Activated naive CD8-positive, alpha-beta T cell treated with anti-CD3 and anti-CD28 coated beads, Interleukin-2, amount 10 ng/mL, durations not matched to agents 7 days and 5 days (primary cell): Measurements from ENCODE around the gene SLIT1. TPM values are rescaled to one million over a fixed set of nuclear protein-coding genes. Genes with fewer than 3 reads are reported as not detected.

ENCODE experiments used
- ATAC-seq: fragments of 150-1000 bp; cut with Tn5 transposase; one replicate; pipeline ENCODE4 v1.10.0; 2021; ENCODE audit warnings: low read depth, moderate library complexity
- POLR2A ChIA-PET: fragments of 350-600 bp; sonication (Branson Sonifier 250); formaldehyde crosslinking; loops from one replicate; lab custom pipeline; 2021; ENCODE audit warnings: antibody characterized with exemption; lab: Charles Lee
- DNase-seq: peaks from one replicate; pipeline ENCODE4 v3.0.0; 2021
- H3K27ac Mint-ChIP-seq: one replicate; pipeline ENCODE4 v1.8.0; 2022; ENCODE audit warnings: mild to moderate bottlenecking, mixed read lengths
- H3K27me3 Mint-ChIP-seq: one replicate; pipeline ENCODE4 v1.8.0; 2022; ENCODE audit warnings: mild to moderate bottlenecking, moderate library complexity, mixed read lengths
- H3K36me3 Mint-ChIP-seq: one replicate; pipeline ENCODE4 v1.8.0; 2021; ENCODE audit warnings: mild to moderate bottlenecking, mixed read lengths
- H3K4me1 Mint-ChIP-seq: one replicate; pipeline ENCODE4 v1.8.0; 2021; ENCODE audit warnings: mixed read lengths
- H3K4me3 Mint-ChIP-seq: one replicate; pipeline ENCODE4 v1.8.0; 2022; ENCODE audit warnings: mild to moderate bottlenecking, moderate library complexity, mixed read lengths
- H3K9me3 Mint-ChIP-seq: one replicate; pipeline ENCODE4 v1.8.0; 2021; ENCODE audit warnings: mixed read lengths
- total RNA-seq, 2 experiments: library from RNA; stranded (reverse); gene quantifications; one replicate each; pipeline ENCODE4 v1.2.3, GENCODE V29; 2021

SLIT1 gene
- total RNA-seq, 2 experiments from 2014 or later: 0.37 to 0.44 TPM

- Mint-ChIP-seq H3K27me3 (peaks cover 3% of the 10 kb centered on the region), H3K36me3 (peaks cover 5% of the 10 kb centered on the region), H3K27ac (no peak overlapping the region), H3K9me3 (peaks cover 16% of the 10 kb centered on the region), H3K4me3 (no peak overlapping the region), H3K4me1 (no peaks in the 10 kb centered on the region)
- POLR2A ChIA-PET: no interaction called here
- DNase-seq (no peak), ATAC-seq (no peak)
Measured at GRCh38 chr10:97005349-97005748, 180.4 kb downstream of the SLIT1 start.

DNA sequence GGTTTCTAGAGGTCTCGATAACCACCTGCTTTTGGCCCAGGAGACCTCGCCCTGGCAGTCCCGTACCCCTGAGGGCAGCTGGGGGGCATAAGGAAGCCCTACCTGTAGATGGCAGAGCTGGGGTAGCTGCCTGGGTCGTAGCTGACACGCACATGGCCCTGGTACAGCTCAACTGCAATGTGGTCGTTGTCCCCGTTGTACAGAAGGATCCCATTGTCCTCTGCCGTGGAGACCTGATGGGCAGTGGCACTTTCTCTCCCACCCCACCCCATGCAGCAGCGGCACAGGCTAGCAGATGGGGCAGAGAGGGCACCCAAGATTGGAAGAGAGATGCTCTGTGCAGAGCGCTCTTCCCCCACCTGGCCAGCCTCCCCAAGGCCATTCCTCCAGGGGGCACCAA, 181.2 kb downstream of the SLIT1 start:
- no peak overlapping the region for H3K27ac Mint-ChIP-seq
- H3K4me1 Mint-ChIP-seq: no peaks in the 10 kb centered on the region
- no peak overlapping the region for H3K4me3 Mint-ChIP-seq
- peaks cover 3% of the 10 kb centered on the region for H3K27me3 Mint-ChIP-seq
- ATAC-seq: no peak
- POLR2A ChIA-PET: no interaction called here
- H3K9me3 Mint-ChIP-seq: peaks cover 16% of the 10 kb centered on the region
- peaks cover 5% of the 10 kb centered on the region for H3K36me3 Mint-ChIP-seq
- DNase-seq: no peak

DNA sequence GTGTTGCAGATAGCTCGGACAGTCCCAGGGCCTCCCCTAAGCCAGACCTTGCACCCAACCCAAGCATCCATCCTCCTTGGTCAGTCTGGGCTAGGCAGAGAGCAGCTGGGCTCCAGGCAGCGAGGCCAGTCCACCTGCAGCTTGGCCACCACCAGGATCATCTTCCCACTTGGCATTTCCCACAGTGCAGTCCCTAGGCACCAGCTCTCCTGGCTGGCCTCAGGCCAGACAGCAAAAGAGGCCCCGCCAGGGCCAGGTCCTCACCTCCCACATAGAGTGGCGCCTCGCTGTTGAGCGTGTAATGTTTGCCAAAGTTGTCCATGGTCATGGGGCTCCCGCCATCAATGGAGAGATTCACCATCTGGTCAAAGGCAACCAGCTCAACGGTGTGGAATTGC, 182.0 kb downstream of the SLIT1 start:
- Mint-ChIP-seq H3K4me1 (no peaks in the 10 kb centered on the region), H3K4me3 (no peak overlapping the region), H3K27me3 (no peaks in the 10 kb centered on the region), H3K9me3 (peaks cover 16% of the 10 kb centered on the region), H3K36me3 (peaks cover 5% of the 10 kb centered on the region), H3K27ac (no peak overlapping the region)
- POLR2A ChIA-PET: no interaction called here
- ATAC-seq (no peak), DNase-seq (no peak)

GRCh38 chr10:97003151-97003803, 182.5 kb downstream of the SLIT1 start:
- no peak for DNase-seq
- ATAC-seq: no peak
- H3K27me3 Mint-ChIP-seq: no peaks in the 10 kb centered on the region
- peaks cover 5% of the 10 kb centered on the region for H3K36me3 Mint-ChIP-seq
- no peak overlapping the region for H3K27ac Mint-ChIP-seq
- no peak overlapping the region for H3K4me3 Mint-ChIP-seq
- POLR2A ChIA-PET: interaction anchor here (0.6 to 0.9 kb wide), 2 partner anchors 9 to 14 kb away, joined by 3 read pairs; no protein-coding TSS in a partner anchor
- H3K4me1 Mint-ChIP-seq: no peaks in the 10 kb centered on the region
- peaks cover 16% of the 10 kb centered on the region for H3K9me3 Mint-ChIP-seq

- Mint-ChIP-seq H3K36me3 (peaks cover 4% of the 10 kb centered on the region), H3K9me3 (peaks cover 14% of the 10 kb centered on the region), H3K27me3 (no peaks in the 10 kb centered on the region), H3K4me1 (no peaks in the 10 kb centered on the region), H3K27ac (no peak overlapping the region), H3K4me3 (no peak overlapping the region)
- ATAC-seq (no peak), DNase-seq (no peak)
- POLR2A ChIA-PET: interaction anchor here (0.6 to 0.9 kb wide), 2 partner anchors 10 to 13 kb away, joined by 3 read pairs; no protein-coding TSS in a partner anchor
Measured at GRCh38 chr10:97002670-97003069, 183.1 kb downstream of the SLIT1 start.

- POLR2A ChIA-PET: no interaction called here
- Mint-ChIP-seq H3K4me3 (no peak overlapping the region), H3K27me3 (no peaks in the 10 kb centered on the region), H3K4me1 (no peaks in the 10 kb centered on the region), H3K27ac (no peak overlapping the region), H3K36me3 (no peaks in the 10 kb centered on the region), H3K9me3 (peaks cover 3% of the 10 kb centered on the region)
- DNase-seq (no peak), ATAC-seq (no peak)
Measured at GRCh38 chr10:97001183-97001991, 184.4 kb downstream of the SLIT1 start.

- no peaks in the 10 kb centered on the region for H3K27me3 Mint-ChIP-seq
- POLR2A ChIA-PET: no interaction called here
- H3K36me3 Mint-ChIP-seq: no peaks in the 10 kb centered on the region
- H3K4me1 Mint-ChIP-seq: no peaks in the 10 kb centered on the region
- H3K9me3 Mint-ChIP-seq: peaks cover 2% of the 10 kb centered on the region
- DNase-seq (no peak), ATAC-seq (no peak)
- no peak overlapping the region for H3K4me3 Mint-ChIP-seq
- no peak overlapping the region for H3K27ac Mint-ChIP-seq
Measured at GRCh38 chr10:97000487-97001182, 185.1 kb downstream of the SLIT1 start.

- DNase-seq: no peak
- H3K27me3 Mint-ChIP-seq: no peaks in the 10 kb centered on the region
Measured at GRCh38 chr10:96999987-97000386, 185.8 kb downstream of the SLIT1 start.

DNA sequence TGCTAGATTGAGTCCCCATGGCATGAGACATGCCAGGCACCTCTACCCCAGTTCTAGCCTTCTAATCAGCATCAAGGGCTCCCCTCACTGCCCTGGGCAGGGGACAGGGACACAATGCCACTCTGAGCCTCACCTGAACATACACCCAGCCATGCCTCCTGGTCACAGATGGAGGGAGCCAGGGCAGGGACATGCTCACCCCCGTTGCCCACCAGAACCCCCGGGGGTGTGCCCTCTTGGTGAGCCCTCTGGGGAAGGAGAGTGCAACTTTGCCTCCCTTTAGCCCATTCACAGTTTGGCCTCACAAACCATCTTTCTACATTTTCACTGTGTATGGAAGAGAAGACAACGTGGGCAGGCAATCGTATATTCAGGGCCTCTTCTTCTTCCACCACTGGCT, 186.4 kb downstream of the SLIT1 start:
- Mint-ChIP-seq H3K4me1 (no peaks in the 10 kb centered on the region), H3K27ac (no peak overlapping the region), H3K4me3 (no peak overlapping the region), H3K27me3 (no peaks in the 10 kb centered on the region), H3K36me3 (no peaks in the 10 kb centered on the region), H3K9me3 (no peaks in the 10 kb centered on the region)
- ATAC-seq: no peak
- POLR2A ChIA-PET: no interaction called here
- DNase-seq: no peak

More at GRCh38 chr10:96999987-97000386, 185.8 kb downstream of the SLIT1 start:
- H3K27ac Mint-ChIP-seq: no peak overlapping the region
- ATAC-seq: no peak
- no peaks in the 10 kb centered on the region for H3K36me3 Mint-ChIP-seq
- POLR2A ChIA-PET: no interaction called here
- no peaks in the 10 kb centered on the region for H3K9me3 Mint-ChIP-seq
- no peaks in the 10 kb centered on the region for H3K4me1 Mint-ChIP-seq
- no peak overlapping the region for H3K4me3 Mint-ChIP-seq

DNA sequence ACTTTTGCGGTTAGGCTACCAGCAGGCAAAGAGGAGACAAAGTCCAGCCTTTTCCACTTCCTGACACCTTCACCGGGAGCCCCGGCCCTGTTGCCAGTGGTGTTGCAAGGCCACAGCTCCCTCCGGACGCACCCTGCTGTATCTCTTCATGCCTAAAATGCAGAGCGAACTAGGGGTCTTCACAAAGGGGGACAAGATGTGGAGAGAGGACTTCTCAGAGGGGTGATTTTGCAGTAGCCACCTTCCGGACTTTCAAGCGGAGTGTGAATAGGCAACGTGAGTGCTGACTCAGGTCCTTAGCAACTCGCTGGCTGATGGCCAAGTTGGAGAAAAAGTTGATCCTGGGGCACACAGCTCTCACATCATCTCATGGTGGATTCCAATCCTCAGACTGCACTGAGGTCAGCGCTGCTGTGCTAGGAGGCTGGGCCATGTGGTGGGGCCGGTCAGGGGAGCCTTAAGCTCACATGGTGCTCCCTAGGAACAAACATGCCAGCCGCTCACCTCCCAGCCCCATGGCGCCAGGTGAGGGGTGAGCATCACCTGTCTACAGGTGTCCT, 187.3 kb downstream of the SLIT1 start:
- no peak overlapping the region for H3K4me3 Mint-ChIP-seq
- H3K27ac Mint-ChIP-seq: no peak overlapping the region
- ATAC-seq: no peak
- no peaks in the 10 kb centered on the region for H3K9me3 Mint-ChIP-seq
- H3K4me1 Mint-ChIP-seq: no peaks in the 10 kb centered on the region
- H3K27me3 Mint-ChIP-seq: no peaks in the 10 kb centered on the region
- DNase-seq: no peak
- POLR2A ChIA-PET: no interaction called here
- no peaks in the 10 kb centered on the region for H3K36me3 Mint-ChIP-seq

- Mint-ChIP-seq H3K9me3 (no peaks in the 10 kb centered on the region), H3K36me3 (no peaks in the 10 kb centered on the region), H3K27ac (no peak overlapping the region), H3K4me3 (no peak overlapping the region), H3K4me1 (peaks cover 1% of the 10 kb centered on the region), H3K27me3 (no peaks in the 10 kb centered on the region)
- no peak for ATAC-seq
- POLR2A ChIA-PET: no interaction called here
- DNase-seq: no peak
Measured at GRCh38 chr10:96996275-96996965, 189.3 kb downstream of the SLIT1 start.

GRCh38 chr10:96995851-96996250, 189.9 kb downstream of the SLIT1 start:
- ATAC-seq (no peak), DNase-seq (no peak)
- POLR2A ChIA-PET: no interaction called here
- Mint-ChIP-seq H3K4me3 (no peak overlapping the region), H3K27me3 (no peaks in the 10 kb centered on the region), H3K36me3 (no peaks in the 10 kb centered on the region), H3K27ac (no peak overlapping the region), H3K4me1 (peaks cover 1% of the 10 kb centered on the region), H3K9me3 (no peaks in the 10 kb centered on the region)

- POLR2A ChIA-PET: no interaction called here
- Mint-ChIP-seq H3K27me3 (no peaks in the 10 kb centered on the region), H3K9me3 (no peaks in the 10 kb centered on the region), H3K4me1 (peaks cover 3% of the 10 kb centered on the region), H3K27ac (no peak overlapping the region), H3K4me3 (no peak overlapping the region), H3K36me3 (peaks cover 1% of the 10 kb centered on the region)
- no peak for ATAC-seq
- no peak for DNase-seq
Measured at GRCh38 chr10:96992721-96993120, 193.0 kb downstream of the SLIT1 start.
